ENCODE measurements around the gene EFCAB13.

EFCAB13 gene

DNA sequence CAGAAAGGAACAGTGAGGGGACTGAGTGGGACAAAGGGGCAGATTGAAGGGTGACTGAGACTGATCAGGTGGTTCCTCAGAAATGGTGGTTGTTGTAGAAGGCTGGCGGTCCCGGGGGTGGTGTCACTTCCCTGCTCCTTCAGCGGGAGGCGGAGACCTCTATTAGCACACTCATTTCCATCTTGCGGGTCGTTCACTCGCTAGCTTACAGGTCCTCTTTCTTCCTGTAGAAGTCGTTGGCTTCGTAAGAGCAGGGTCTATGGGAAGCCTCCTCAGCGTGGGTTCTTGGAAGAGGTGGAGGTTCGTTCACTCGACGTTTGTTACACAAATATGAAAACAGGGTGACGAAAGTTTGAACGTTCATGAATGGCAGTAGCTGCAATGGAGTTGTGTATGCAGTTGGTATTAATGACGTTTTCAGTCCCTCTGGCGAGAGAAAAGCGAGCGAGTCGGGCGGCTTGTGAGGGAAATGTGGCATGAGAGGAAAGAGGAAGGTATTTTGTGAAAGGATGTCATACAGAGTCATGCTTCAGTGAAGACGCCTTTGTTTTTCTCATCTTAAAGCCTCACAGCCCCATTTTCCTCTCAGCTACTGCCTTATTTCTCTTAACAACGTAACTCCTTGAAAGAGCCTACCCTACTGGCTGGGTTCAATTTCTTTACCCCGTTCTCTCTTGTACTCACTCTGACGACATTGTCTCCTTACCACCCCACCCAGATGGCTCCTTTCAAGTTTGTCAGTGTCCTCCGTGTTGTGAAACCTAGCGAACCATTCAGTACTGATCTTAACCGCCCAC is 667 bp downstream of the EFCAB13 start:
- no peak for TF ChIP-seq CTCF (IDR thresholded peaks at IDR 0.05; ENCODE audit: control insufficient read depth, insufficient read depth, low read depth, low read length, missing control alignments)
- H3K4me3 ChIP-seq (ENCODE audit: control insufficient read depth, low read depth, low read length), result peak overlapping the region; percentile 82
- no peak for DNase-seq (ENCODE audit: low read depth)

- no peak overlapping the region for H3K4me3 ChIP-seq (ENCODE audit: control insufficient read depth, low read depth, low read length)
- DNase-seq (ENCODE audit: low read depth), result no peak
- no peak for TF ChIP-seq CTCF (IDR thresholded peaks at IDR 0.05; ENCODE audit: control insufficient read depth, insufficient read depth, low read depth, low read length, missing control alignments)
These were observed 1.4 kb downstream of the EFCAB13 start for GRCh38 chr17:47325176-47325575.

- TF ChIP-seq CTCF (IDR thresholded peaks at IDR 0.05; ENCODE audit: control insufficient read depth, insufficient read depth, low read depth, low read length, missing control alignments), result no peak
- no peak overlapping the region for H3K4me3 ChIP-seq (ENCODE audit: control insufficient read depth, low read depth, low read length)
- DNase-seq (ENCODE audit: low read depth), result no peak
These were observed 6.8 kb downstream of the EFCAB13 start for GRCh38 chr17:47330548-47330947.

DNA sequence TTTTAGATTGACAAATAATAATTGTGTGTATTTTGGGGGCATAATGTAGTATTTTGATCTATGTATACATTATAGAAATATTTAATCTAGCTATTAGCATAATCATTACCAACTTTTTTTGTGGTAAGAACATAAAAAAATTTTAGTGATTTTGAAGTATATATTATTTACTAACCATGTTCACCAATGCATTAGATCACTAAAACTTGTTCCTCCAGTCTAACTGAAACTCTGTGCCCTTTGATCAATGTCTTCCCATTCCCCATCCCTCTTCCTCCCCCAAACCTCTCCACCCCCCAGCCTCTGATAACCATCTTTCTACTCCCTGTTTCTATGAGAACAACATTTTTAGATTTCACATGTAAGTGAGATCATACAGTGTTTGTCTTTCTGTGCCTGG is 8.5 kb downstream of the EFCAB13 start:
- DNase-seq (ENCODE audit: low read depth), result no peak
- TF ChIP-seq CTCF (IDR thresholded peaks at IDR 0.05; ENCODE audit: control insufficient read depth, insufficient read depth, low read depth, low read length, missing control alignments), result no peak
- no peak overlapping the region for H3K4me3 ChIP-seq (ENCODE audit: control insufficient read depth, low read depth, low read length)

DNA sequence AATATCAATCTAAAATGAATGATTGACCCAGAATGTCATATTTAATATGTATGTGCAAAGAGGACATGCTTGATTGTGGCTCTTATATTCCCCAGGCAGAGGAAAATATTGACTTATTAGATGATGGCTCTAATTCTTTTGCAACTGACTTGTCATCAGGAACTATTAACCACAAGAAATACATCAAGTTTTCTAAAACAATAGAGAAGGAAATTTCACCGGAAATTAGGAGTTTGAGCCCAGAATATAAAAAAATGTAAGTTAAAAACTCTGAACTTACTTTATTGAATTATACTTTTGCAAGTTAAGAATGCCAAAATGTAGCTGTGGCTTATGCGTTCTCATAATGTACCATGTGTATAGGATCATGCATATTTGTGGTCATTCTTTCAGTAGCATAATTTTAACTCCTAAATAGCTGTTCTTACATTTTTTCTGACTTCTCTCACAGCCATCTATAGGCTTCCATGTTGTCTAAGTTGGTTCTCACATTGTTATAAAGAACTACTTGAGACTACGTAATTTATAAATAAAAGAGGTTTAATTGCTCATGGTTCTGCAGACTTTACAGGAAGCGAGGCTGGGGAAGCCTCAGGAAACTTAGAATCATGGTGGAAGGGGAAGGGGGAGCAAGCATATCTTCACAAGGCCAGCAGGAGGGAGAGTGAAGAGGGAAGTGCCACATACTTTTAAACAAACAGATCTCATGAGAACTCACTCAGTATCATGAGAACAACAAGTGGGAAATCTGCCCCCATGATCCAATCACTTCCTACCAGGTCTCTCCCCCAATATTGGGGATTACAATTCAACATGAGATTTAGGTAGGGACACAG is 11.6 kb downstream of the EFCAB13 start:
- TF ChIP-seq CTCF (IDR thresholded peaks at IDR 0.05; ENCODE audit: control insufficient read depth, insufficient read depth, low read depth, low read length, missing control alignments), result no peak
- H3K4me3 ChIP-seq (ENCODE audit: control insufficient read depth, low read depth, low read length), result no peak overlapping the region
- no peak for DNase-seq (ENCODE audit: low read depth)

- no peak for DNase-seq (ENCODE audit: low read depth)
- no peak for TF ChIP-seq CTCF (IDR thresholded peaks at IDR 0.05; ENCODE audit: control insufficient read depth, insufficient read depth, low read depth, low read length, missing control alignments)
- no peak overlapping the region for H3K4me3 ChIP-seq (ENCODE audit: control insufficient read depth, low read depth, low read length)
These were observed 14.3 kb downstream of the EFCAB13 start for GRCh38 chr17:47338026-47338425.

Data from AG09309 (cell line).